OCI-M2 (cell line): ENCODE results near the gene PTPRCAP.

Experiments
- DNase-seq: peaks from one replicate; lab custom pipeline; 2025; ENCODE audit not compliant: unreplicated experiment; lab: John Stamatoyannopoulos, UW

Gene PTPRCAP

DNA sequence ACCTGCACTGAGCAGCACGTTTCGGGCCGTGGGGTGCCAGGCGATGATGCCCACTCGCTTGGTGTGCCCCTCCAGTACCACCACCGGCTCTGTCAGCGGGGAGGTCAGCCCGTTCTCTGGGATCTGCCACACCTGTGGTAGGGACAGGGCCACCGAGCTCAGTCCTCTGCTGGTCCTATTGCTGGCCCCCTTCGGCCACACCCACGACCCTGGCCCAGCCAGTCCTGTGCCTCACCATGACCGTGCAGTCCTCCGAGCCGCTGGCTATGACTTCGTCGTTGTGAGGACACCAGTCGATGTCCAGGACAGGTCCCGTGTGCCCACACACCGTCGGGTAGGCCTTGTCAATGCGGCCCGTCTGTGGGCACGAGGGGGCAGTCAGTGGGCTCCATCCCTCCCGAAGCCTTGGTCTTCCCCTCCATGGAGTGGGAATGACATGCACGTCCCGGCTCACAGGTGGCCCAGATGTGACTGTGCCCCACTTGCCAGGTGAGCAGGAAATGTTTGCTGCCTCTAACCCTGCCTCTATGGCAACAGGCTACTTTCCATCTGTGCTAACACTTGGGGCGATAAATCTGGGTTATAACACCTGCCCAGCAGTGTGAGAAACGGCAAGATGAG is 4.4 kb upstream of the PTPRCAP start:
- DNase-seq, result no peak

GRCh38 chr11:67441098-67441563 is 3.6 kb upstream of the PTPRCAP start:
- DNase-seq, result no peak

- DNase-seq, result no peak
Observed at GRCh38 chr11:67440229-67441097, 3.0 kb upstream of the PTPRCAP start.

DNA sequence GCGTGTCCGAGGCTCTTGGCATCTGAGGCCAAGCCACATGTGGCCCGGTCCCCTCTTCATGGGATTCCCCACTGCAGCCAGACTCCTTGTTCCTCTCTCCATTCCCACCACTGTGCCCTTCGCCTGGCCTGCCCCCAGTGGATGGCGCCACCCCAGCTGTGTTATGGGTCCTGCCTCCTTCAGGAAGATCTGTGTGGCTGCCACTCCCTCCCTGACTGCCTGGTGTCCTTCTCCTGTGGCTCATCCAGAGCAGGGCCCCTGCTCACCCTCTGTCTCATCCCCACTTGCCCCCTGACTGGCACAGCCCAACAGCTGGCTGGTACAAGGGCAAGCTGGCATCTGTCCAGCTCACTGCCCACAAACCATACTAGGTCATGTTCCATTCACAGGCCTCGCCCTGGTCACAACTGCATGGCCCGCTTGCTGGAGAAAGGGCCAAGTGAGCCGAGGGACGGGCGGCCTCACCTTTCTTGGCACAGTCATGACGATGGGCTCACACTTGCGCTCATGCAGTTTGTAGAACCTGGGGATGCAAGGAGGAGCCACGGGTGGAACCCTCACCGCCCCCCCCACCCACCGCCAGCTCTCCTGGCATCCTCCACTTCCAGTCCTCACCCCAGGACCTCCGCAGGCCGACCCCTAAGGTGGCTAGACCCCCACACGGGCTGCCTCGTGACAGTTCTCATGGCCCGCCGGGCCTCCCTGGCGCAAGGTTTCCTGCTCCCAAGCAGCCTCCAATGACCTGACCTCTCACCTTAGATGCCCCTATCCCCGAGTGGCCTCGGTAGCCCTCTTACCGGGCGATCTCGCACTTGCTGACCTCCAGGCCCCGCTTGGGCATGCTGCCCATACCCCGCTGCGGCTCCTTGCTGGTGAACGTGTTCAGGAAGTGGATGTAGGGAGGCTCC is 2.1 kb upstream of the PTPRCAP start:
- no peak for DNase-seq

GRCh38 chr11:67438158-67438902 is 848 bp upstream of the PTPRCAP start:
- DNase-seq, result no peak

DNA sequence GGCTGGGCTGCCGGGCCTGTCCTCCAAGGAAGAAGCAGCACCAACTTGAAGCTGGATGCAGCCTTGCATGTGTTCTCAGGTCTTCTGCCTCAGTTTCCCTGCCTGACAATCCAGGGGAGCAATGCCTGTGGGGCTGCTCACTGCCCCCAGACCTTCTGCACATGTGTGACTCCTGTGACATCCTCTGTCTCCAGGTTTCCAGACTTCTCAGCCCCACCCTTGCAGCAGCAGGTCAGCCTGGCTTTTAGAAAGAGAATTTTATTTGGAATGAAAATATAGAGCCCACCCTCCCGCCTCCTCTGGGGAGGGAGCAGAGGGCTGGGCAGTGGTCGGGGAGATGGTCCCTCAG is 301 bp upstream of the PTPRCAP start:
- DNase-seq, result no peak

GRCh38 chr11:67436459-67437081 is 912 bp downstream of the PTPRCAP start:
- DNase-seq, result no peak

DNA sequence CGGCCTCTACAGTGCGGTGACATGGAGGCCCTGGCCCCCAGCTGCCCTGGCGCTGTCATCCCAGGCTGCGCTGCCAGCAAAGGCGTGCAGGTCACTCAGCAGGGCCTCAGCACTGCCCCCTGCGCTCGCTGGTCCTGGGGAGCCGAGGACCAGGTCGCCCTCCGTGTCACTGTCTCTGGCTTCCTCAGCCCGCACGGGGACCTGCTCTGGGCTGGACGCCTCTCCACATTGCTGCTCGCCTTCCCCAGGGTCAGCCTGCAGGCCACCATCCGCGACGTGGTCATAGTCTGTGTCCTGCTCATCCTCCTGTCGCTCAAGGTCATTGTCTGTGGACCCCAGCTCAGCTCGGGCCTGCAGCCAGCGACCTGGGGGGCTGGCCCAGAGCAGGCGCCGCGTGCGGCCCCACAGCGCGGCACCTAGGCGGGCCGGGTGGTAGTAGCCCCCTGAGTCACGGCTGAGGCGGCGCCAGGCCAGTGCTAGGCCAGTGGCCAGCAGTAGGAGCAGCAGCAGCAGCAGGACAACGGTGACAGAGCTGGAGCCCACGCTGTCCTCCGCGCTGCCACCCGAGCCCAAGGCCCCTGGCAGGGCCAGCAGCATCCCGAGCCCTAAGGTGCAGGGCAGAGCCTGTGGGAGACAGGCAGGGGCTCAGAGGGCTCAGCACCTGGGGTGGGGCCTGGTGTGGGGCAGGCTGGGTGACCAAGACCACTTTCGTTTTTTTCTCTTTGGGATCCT is 1.6 kb downstream of the PTPRCAP start:
- DNase-seq, result no peak

GRCh38 chr11:67435031-67435726 is 2.3 kb downstream of the PTPRCAP start:
- no peak for DNase-seq

DNA sequence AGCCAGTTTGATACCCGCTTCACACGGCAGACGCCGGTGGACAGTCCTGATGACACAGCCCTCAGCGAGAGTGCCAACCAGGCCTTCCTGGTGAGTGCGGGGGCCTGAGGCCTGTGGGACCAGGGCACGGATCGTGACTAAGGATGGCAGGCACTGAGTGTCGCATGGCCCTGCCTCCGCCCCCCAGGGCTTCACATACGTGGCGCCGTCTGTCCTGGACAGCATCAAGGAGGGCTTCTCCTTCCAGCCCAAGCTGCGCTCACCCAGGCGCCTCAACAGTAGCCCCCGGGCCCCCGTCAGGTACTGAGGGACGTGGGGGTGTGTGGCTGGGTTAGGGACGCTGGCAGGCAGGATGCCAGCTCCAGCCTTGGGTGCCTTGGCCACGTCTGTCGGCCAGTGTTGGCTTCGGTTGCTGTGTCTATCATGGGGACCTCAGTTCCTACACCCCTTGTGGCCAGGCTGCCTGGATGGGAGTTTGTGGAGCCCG is 3.0 kb downstream of the PTPRCAP start:
- no peak for DNase-seq

DNA sequence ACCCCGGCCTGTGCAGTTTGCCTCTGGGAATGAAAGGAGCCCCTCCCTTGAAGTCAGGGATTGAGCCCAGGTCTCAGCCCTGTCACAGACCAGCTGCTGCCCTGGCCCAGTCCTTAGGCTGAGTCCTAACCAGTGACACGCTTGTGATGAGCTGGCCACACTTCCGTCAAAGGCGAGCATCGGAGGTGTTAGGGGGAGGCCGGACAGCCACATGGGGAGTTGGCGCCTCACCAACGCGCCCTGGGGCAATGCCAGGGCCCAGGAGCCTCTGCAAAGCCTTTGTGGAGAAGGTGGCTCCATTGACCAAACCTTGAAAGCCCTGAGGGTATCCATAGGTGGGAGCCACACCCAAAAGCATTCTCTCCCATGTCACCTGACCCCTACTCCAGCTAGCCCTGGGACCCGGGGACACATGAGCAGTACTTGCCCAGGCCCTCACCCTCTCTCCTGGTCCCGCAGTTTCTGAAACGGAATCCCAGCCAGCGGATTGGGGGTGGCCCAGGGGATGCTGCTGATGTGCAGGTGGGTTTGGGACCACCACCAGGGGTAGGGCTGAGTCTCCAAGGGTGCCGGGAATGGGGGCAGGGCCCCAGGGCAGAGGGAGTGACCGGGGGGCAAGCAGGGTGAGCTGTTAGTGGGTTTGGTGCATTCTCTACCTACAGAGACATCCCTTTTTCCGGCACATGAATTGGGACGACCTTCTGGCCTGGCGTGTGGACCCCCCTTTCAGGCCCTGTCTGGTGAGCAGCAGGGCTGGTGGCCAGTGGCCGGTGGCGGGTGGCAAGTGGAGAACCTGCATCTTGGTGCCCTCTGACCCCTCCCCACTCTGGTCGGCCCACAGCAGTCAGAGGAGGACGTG is 3.7 kb downstream of the PTPRCAP start:
- no peak for DNase-seq

DNA sequence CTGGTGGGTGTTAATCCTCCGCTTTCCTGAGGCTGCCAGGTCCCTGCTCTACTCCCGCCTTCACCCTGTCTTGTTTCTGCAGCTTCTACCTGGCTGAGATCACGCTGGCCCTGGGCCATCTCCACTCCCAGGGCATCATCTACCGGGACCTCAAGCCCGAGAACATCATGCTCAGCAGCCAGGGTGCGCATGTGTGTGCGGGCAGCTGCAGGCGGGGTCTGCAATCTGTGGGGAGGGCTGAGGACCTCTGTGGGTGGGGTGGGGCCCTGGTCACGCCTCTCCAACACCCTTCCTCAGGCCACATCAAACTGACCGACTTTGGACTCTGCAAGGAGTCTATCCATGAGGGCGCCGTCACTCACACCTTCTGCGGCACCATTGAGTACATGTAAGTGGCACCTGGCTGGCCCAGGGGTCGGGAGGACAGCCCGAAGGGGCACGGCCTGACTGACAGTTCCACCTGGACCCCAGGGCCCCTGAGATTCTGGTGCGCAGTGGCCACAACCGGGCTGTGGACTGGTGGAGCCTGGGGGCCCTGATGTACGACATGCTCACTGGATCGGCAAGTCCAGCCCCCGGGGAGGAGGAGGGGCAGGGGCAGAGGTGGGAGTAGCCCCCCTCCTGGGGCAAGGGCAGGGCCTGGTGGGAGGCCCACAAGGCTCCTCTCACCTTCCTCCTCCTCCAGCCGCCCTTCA is 4.7 kb downstream of the PTPRCAP start:
- DNase-seq, result no peak

GRCh38 chr11:67431346-67432249 is 5.9 kb downstream of the PTPRCAP start:
- no peak for DNase-seq

- no peak for DNase-seq
Observed at GRCh38 chr11:67429722-67430121, 7.8 kb downstream of the PTPRCAP start.

DNA sequence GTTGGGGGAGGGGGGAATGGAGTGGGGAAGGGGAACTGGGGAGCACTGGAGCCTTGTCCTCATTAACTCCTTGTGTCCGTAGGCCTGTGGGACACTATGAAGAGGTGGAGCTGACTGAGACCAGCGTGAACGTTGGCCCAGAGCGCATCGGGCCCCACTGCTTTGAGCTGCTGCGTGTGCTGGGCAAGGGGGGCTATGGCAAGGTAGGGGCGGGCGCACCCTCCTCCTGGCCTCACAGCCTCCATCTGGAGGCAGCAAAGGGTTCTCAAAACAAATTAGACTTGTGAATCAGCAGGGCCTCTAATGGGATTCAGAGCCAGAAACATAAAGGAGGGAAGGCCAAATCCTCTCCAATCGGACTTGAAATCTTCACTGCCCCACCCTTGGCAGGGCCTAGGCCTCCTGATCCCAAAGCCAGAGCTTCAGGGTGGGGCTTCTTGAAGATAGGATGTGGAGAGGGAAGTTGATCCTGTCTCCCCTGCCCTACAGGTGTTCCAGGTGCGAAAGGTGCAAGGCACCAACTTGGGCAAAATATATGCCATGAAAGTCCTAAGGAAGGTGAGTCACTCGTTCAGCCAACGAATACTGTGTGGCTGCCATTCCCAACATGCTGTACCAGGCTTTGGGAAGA is 8.3 kb downstream of the PTPRCAP start:
- DNase-seq, result no peak
